IPS-18c (cell line): Measurements from ENCODE around the gene GDF15.
A peak's percentile ranks its signal among the peaks of the same experiment; 100 is the strongest.
"Not testable (repeated sequence)": the region's sequence is repeated elsewhere in the genome, so short reads cannot be mapped to it uniquely, and the experiment has no call there.

Experiments
- H3K4me3 ChIP-seq: 2 replicates; pipeline ENCODE4 v1.7.0; 2013; ENCODE audit warnings: low read depth, mild to moderate bottlenecking, low read length, moderate library complexity; ENCODE audit not compliant: insufficient read depth
- H3K9me3 ChIP-seq: one replicate; pipeline ENCODE4 v1.6.1; 2013; ENCODE audit warnings: mild to moderate bottlenecking, low read length, moderate library complexity; ENCODE audit not compliant: control insufficient read depth, insufficient read depth

Gene GDF15

GRCh38 chr19:18385675-18386542 is at the start of gene GDF15:
GDF15 (plus strand) TSS chr19:18386158; CDS start chr19:18386190, 32 bp downstream.
- H3K9me3 ChIP-seq: no peaks in the 10 kb centered on the region
- peak within 1 kb of the TSS; percentile 34; the same call in 1 of the 2 replicates for H3K4me3 ChIP-seq

GRCh38 chr19:18338541-18338940 is 47.4 kb upstream of the GDF15 start:
- Histone ChIP-seq H3K4me3 (no peak overlapping the region), H3K9me3 (no peaks in the 10 kb centered on the region)

GRCh38 chr19:18339723-18340122 is 46.2 kb upstream of the GDF15 start:
- Histone ChIP-seq H3K4me3 (no peak overlapping the region; the same call in 1 of the 2 replicates), H3K9me3 (no peaks in the 10 kb centered on the region)

GRCh38 chr19:18340190-18340989 is 45.6 kb upstream of the GDF15 start, which contains the start of gene PGPEP1:
PGPEP1 (plus strand) TSS chr19:18340598; CDS start chr19:18340682, 84 bp downstream.
- Histone ChIP-seq H3K9me3 (no peaks in the 10 kb centered on the region), H3K4me3 (peak within 1 kb of the TSS; percentile 72)

DNA sequence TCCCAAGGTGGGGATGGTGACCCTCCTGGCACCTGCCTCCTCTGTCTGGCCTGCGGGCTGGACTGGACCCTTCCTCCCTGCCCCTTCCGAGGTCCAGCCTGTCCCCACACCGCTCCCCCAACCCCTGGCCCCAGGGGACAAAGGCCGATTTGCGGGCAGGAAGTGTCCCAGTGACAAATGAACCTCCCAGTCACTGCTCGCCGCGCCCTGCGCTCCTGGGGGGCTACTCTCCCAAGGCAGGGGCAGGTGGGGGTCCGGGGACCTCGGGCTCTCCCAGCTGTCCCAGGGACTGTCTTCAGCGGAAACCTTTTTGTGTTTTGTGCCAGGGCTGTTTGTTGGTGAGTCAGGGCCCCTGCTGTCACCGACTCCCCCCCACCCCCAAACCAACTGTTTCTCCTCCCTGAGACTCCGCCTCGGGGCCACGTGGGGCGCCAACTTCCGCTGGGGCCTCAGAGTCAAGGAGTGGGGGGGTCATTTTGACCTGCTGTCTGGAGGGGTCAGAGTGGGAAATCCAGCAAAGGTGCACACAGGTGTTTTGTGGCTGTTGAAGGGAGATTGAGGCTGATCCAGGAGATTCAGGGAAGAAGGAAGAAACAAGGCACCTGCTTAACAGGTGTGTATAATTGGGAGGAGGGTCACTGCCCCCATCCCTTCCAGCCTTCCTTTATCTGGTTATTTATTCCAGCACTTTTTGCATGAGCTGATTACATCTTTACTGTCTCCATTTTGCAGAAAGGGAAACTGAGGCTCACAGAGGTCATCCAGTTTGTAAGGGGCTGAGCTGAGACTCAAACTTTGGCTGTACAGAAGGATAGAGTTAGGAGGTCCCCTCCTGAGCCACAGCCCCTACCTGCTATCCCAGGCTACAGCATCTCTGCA is 44.7 kb upstream of the GDF15 start:
- H3K9me3 ChIP-seq: no peaks in the 10 kb centered on the region
- H3K4me3 ChIP-seq: peak overlapping the region; percentile 72

DNA sequence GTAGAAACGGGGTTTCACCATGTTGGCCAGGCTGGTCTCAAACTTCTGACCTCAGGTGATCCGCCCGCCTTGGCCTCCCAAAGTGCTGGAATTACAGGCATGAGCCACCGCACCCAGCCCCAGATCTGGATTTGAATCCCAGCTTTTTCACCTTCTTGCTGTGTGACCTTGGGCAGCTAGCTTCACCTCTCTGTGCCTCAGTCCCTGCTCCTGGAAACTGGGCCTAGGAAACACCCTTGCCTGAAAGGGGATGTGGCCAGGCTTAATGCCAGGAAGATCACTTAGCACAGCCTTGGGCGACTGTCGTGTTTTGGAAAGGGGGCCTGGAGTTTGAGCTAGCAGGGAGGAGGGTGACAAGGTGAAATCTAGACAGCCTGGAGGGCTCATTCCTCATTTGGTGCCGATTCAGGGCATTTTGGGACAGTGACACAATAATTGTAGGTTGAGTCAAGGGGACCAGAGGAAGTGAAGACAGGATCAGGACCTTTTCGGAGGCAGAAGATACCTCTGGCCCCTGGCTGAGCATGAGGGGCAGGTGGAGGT is 43.8 kb upstream of the GDF15 start:
- no peak overlapping the region for H3K4me3 ChIP-seq

GRCh38 chr19:18344582-18344950 is 41.4 kb upstream of the GDF15 start:
- Histone ChIP-seq H3K4me3 (no peak overlapping the region), H3K9me3 (no peaks in the 10 kb centered on the region)

More for the DNA sequence above, 43.8 kb upstream of the GDF15 start:
- no peaks in the 10 kb centered on the region for H3K9me3 ChIP-seq

DNA sequence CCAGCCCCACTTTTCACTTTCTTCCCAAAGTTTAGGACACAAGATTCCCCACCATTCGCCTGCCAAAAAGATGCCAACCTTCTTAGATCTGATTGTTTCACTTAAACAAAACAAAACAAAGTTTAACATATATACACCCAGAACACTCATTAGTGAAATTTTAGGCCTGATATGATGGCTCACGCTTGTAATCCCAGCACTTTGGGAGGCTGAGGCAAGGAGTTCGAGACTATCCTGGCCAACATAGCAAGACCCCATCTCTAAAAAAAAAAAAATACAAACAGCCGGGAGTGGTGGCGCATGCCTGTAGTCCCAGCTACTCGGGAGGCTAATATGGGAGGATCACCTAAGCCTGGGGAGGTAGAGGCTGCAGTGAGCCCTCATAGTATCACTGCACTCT is 40.7 kb upstream of the GDF15 start:
- Histone ChIP-seq H3K9me3 (no peaks in the 10 kb centered on the region), H3K4me3 (no peak overlapping the region)

DNA sequence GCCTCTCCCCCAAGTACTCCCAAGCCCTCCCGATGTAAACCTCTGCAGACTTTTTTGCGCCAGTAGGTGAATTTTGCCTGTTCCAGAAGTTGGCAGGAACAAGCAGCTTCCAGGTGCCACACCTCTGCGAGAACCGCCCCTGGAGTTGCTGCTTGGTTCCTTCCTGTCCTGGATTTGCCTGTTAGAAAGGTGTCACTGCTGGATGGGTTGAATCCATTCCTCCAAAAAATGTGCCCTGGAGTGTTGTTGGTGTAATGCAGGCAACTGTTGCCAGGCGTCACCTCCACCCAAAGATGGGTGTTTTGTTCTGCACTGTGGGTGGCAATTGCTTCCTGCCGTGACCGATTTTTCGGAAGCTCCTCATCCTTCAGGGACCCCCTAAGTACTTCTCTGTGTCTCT is 39.9 kb upstream of the GDF15 start:
- no peaks in the 10 kb centered on the region for H3K9me3 ChIP-seq
- H3K4me3 ChIP-seq: no peak overlapping the region

DNA sequence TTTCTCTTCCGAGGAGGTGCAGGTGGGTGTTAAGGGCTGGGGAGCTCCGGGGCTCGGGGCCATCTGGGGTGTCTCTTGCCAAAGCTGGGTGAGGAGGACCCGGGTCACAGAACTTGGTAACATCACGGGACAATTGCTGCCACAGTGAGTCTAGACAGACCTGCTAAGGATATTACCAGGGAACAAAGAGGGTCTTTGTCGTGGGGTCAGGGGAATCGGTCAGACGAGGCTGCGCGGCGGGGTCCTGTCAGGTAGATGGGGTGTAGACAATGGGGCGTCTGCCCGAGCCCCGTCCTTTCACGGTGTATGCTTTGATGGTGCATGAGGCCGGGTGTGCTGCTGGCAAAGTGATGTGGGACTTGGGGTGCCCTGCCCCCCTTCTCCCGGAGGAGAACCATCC is 37.8 kb upstream of the GDF15 start:
- Histone ChIP-seq H3K4me3 (no peak overlapping the region), H3K9me3 (no peaks in the 10 kb centered on the region)

DNA sequence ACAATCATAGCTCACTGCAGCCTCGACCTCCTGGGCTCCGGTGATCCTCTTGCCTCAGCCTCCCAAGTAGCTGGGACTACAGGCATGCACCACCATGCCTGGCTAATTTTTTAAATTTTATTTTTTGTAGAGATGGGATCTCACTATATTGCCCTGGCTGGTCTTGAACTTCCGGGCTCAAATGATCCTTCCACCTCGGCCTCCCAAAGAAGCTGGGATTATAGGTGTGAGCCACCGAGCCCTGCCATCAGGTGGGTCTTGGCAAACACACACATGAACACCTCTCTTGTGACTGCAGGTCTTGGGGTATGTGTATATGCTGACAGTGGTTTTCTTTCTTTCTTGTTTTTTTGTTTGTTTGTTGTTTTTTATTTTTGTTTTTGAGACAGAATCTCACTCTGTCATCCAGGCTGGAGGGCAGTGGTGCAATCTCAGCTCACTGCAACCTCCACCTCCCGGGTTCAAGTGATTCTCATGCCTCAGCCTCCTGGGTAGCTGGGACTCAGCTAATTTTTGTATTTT is 37.1 kb upstream of the GDF15 start:
- not testable (repeated sequence) for H3K4me3 ChIP-seq, H3K9me3 ChIP-seq

DNA sequence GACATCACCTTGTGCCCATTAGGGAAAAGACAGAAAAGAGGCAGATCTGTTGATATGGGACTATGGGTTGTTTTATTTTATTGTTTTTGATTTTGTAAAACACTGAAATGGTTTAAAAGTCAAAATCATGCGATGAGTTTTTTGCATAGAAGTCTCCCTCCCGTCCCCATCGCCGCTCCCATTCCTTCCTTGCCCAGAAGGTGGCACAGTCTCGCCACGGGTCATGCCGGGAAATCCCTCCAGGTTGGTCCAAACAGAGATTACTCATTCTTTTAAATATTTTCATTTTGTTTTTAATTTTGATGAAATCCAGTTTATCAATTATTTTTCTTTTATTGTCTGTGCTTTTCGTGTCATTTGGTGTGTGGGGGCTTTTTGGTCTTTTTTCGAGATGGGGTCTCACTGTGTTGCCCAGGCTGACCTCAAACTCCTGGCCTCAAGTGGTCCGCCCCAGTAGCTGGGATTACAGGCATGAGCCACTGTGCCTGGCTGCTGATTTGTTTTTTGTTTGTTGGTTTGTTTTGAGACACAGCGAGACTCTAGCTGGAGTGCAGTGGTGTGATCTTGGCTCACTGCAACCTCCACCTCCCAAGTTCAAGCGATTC is 36.3 kb upstream of the GDF15 start:
- no peak overlapping the region for H3K4me3 ChIP-seq
- H3K9me3 ChIP-seq: no peaks in the 10 kb centered on the region

DNA sequence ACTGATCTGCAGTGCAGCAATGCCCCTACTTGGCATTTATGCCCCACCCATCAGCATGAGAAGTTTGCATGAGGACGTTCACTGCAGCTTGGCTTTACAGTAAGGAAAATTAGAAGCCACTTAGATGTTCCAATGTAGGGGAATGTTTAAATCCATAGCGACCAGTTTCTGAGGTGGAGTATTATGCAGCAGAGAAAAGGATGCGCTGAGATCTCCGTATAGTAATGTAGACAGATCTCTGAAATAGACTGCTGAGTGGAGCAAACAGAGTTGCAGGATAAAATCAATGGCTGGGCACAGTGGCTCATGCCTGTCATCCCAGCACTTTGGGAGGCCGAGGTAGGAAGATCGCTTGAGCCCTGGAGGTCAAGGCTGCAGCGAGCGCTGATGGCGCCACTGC is 35.5 kb upstream of the GDF15 start:
- no peak overlapping the region for H3K4me3 ChIP-seq
- no peaks in the 10 kb centered on the region for H3K9me3 ChIP-seq

DNA sequence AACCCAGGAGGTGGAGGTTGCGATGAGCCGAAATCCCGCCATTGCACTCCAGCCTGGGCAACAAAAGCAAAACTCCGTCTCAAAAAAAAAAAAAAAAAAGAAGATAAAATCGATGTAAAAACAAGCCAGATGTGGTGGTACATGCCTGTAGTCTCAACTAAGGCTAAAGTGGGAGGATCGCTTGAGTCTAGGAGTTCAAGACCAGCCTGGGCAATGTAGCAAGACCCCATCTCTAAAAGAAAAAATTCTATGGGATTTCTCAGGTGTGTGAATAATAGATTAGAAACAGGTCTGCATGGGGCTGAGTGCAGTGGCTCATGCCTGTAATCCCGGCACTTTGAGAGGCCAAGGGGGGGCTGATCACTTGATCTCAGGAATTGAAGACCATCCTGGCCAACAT is 34.4 kb upstream of the GDF15 start:
- H3K9me3 ChIP-seq: no peaks in the 10 kb centered on the region
- H3K4me3 ChIP-seq: no peak overlapping the region

- peaks cover 2% of the 10 kb centered on the region for H3K9me3 ChIP-seq
- no peak overlapping the region for H3K4me3 ChIP-seq
Measured at GRCh38 chr19:18353378-18354005, 32.5 kb upstream of the GDF15 start.

- not testable (repeated sequence) for H3K9me3 ChIP-seq, H3K4me3 ChIP-seq
Measured at GRCh38 chr19:18354743-18355142, 31.2 kb upstream of the GDF15 start.
